ENCODE measurements around the gene RPL32.

DNA sequence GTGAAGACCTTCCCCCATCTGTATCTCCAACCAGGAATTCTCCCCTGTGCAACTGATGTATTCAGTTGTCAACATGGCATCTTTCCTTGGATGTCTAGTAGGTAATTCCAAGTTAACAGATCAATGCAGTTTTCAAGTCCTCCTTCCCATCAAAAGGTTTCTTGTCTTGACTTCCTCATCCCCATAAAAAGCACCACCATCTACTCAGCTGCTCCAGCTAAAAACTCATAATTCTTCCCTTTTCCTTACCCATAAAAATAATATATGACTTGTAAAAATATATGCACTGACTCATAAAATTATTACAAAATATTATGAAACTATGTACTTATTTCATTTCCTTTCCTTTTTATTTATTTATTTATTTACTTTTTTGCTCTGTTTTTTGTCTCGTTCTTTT lies 49.9 kb downstream of the RPL32 start:
- TF ChIP-seq, protein P1, sequence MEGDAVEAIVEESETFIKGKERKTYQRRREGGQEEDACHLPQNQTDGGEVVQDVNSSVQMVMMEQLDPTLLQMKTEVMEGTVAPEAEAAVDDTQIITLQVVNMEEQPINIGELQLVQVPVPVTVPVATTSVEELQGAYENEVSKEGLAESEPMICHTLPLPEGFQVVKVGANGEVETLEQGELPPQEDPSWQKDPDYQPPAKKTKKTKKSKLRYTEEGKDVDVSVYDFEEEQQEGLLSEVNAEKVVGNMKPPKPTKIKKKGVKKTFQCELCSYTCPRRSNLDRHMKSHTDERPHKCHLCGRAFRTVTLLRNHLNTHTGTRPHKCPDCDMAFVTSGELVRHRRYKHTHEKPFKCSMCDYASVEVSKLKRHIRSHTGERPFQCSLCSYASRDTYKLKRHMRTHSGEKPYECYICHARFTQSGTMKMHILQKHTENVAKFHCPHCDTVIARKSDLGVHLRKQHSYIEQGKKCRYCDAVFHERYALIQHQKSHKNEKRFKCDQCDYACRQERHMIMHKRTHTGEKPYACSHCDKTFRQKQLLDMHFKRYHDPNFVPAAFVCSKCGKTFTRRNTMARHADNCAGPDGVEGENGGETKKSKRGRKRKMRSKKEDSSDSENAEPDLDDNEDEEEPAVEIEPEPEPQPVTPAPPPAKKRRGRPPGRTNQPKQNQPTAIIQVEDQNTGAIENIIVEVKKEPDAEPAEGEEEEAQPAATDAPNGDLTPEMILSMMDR (IDR thresholded peaks at IDR 0.05), result no peak
- TF ChIP-seq EP300 (IDR thresholded peaks at IDR 0.05), result no peak
- TF ChIP-seq POLR2A (IDR thresholded peaks at IDR 0.05), result no peak
